HG02981 (cell line): ENCODE data around the gene UGGT1.

Source experiments
- ATAC-seq: cut with Tn5 transposase; IDR thresholded peaks from one replicate; pipeline ENCODE4 v1.9.1; 2021; ENCODE audit warnings: mild to moderate bottlenecking, moderate library complexity; ENCODE audit not compliant: unreplicated experiment

Gene UGGT1

DNA sequence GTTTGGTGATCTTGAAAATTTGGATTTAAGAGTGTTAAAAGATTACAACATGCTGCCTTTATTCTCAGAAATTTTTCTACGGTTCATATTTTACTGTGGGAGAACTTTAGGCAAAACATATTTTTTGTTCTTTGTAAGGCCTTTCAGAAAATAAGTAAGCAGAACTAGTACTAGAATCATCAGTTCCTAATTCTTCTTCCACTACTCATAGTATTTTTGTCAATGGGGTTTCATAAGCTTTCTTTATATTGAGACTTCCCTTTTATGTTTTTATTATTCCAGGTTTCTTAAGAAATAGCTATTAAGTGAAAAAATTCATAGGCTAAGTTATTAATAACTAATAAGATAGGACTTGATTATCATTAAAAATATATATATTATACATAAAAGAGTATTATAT, 12.4 kb downstream of the UGGT1 start:
- ATAC-seq = no peak

DNA sequence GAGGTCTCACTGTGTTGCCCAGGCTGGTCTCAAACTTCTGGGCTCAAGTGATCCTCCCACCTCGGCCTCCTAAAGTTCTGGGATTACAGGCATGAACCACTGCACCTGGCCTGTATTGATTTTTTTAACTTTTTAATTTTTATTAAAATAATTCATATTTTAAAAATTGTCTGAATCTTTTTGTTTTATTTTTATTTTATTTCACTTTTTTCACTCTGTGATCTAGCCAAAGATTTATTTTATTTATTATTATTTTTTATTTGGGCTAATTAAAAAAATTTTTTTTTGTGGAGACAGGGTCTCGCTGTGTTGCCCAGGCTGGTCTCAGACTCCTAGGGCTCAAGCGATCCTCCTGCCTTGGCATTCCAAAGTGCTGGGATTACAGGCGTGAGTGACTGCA, 14.1 kb downstream of the UGGT1 start:
- no peak for ATAC-seq

DNA sequence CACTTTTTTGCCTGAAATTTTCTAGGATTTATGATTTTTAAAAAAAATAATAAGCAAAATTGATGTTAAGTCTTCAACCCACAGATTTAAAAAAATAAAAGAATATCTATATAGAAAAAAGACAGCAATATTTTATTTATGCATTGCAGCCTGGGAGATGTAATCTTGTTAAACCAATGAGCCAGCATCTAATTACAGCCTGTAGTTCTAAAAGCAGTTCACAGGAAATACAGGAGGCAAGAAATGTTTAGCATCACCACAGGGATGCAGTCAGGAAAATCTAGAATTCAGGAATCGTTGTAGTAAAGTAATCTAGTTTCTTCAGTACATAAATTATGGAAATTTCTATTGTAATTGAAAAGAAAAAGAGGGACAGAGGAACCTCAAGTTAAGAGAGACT, 17.2 kb downstream of the UGGT1 start:
- ATAC-seq = no peak

DNA sequence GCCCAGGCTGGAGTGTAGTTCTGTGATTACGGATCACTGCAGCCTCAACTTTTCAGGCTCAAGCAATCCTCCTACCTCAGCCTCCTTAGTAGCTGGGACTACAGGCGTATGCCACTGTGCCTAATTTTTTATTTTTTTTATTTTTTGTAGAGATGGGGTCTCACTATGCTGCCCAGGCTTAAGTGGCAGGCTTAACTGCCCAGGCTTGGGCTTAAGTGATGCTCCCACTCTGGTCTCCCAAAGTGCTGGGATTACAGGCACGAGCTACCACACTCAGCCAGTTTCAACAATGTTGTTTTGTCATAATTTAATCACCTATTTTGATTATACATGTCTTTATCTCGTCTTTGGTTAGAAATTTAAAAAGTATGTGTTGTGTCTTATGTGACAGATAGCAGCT, 18.2 kb downstream of the UGGT1 start:
- ATAC-seq = no peak

DNA sequence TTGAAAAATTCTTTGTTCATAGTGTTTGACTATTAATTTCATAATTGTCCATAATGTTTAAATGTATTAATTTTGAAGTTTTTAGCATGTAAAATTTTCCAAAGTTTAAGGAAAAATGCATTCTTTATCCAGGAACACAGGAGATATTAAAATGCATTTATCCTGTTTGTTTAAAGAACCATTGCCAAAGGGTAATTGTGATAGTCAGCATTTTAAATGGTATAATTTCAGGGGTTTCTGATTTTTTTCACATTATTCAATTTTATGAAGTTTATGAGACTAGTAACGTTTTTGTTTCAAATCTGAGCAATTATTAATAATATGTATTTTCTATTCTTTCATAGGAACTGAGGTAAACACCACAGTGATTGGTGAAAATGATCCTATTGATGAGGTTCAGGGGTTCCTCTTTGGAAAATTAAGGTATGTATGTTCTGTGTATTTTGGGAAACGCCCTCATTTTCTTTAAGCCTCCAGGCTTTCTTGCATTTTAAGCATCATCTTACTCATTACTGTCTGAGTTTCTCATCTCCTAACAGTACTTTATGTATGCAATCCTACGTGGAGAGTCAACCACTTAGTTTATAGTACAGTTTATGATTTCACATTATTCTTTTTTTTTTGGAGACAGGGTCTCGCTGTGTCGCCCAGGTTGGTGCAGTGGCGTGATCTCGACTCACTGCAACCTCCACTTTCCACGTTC, 25.1 kb downstream of the UGGT1 start:
- ATAC-seq = no peak

DNA sequence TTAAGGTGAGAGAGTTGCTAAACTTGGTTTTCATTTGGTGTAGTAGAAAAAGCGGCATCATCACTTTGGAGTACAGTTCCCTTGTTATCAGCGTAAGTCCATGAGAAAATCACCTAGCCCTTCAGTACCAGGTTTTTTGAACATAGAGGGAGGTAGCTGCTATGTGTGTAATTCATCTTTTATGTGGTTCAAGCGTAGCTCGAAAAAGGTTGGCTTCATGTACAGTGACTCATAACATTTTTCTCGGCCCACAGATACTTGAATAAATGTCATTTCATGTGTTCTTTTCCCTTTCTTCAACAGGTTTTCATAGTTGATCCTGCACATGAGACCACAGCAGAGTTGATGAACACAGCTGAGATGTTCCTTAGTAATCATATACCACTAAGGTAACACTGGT, 43.6 kb downstream of the UGGT1 start:
- ATAC-seq = no peak

DNA sequence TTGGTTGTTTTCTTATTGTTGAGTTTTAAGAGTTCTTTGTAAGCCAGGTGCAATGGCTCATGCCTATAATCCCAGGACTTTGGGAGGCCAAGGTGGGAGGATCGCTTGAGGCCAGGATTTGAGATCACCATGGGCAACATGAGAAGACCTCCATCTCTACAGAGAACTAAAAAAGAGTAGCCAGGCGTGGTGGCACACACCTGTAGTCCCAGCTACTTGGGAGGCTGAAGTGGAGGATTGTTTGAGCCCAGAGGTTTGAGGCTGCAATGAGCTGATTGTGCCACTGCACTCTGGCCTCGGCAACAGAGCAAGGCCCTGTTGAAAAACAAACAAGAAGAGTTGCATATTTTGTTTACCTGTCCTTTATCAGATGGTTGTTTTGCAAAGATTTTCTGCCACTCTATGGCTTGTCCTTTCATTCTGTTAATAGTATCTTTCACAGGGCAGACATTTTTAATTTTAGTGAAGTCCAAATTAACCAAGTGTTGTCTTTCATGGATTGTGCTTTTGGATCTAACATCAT, 46.2 kb downstream of the UGGT1 start:
- no peak for ATAC-seq

DNA sequence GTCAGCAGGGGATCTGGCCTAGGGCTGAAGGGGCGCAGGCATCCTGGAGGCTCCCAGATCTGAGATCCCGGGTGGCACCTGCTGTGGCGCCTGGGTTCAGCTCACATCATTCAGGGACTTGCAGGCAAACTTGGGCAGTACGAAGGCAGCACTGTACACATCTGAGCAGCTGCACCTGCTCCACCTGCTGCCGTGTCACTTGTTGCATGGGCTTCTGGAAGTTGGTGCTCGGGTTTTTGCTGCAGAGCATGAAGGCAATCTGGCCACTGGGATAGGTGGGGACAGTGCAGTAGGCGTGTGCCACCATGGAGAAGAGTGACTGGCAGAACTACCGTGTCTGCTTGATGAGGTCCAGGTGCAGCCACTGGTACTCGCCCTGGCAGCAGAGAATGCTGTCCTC, 48.6 kb downstream of the UGGT1 start:
- ATAC-seq = no peak

DNA sequence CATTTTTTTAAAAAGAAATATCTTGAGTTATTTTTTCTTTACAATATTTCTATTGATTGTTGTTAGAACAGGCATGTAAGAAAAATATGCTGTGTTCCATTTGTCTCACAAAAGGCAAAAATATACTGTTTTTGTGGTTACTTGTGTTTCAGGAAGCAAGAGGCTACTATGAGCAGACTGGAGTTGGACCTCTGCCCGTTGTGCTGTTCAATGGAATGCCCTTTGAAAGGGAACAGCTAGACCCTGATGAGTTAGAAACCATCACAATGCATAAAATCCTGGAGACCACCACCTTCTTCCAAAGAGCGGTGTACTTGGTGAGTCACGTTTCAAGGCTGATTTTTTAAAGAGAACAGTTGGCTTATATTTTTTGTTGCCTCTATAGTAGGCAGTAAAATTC, 54.7 kb downstream of the UGGT1 start:
- ATAC-seq = no peak

DNA sequence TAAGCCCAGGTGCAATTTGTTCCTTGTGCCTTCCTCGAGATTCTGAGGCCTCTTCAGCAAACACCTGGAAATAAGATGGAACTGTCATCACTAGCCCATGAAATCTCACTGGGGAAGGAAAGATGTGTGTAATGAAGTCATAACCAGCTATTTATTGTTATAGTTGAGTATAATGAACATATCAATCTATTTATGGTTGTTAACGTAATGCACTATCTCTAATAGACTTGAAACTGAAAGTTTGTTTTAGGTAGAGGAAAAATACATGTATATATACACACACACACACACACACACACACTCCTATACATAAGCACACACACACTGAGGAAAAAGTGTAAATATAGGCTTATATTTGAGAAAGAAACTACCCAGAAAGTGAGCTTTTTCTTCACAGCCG, 62.8 kb downstream of the UGGT1 start:
- ATAC-seq = no peak

DNA sequence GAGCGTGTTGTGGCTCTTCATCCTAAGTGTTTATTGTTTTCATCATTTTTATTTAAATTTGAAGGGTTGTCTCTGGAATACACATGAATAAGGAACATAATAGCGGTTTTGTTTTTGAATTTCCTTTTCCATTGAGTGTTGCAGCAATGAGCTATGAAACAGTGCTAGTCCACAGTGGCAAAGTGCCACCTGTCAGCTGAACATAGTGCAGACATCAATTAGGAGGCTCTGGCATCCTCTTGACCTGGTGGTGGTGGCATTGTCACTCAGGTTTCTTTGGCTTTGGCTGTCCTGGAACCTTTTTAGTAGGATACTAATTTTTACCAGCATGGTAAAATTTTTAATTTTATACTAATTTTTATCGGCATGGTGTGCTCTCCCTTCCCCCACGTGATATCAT, 63.2 kb downstream of the UGGT1 start:
- ATAC-seq = no peak

DNA sequence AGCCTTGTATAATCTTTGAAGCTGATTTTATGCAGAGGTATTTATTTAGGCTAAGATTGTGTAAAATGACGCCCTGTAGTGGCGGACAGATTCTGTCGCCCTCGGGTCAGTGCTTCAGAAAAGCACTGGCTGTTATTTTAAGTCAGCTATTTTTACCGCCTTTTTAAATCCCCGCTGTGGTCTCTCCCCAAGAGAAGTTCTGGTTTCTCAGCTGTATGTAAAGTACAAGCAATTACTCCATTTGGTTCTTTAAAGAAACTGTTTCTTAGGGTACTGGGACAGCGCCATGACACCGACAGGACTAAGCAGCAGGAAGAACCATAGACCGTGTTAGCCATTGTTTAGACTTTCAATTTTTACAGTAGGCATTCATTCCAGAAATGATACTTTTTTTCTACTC, 65.0 kb downstream of the UGGT1 start:
- ATAC-seq = no peak

DNA sequence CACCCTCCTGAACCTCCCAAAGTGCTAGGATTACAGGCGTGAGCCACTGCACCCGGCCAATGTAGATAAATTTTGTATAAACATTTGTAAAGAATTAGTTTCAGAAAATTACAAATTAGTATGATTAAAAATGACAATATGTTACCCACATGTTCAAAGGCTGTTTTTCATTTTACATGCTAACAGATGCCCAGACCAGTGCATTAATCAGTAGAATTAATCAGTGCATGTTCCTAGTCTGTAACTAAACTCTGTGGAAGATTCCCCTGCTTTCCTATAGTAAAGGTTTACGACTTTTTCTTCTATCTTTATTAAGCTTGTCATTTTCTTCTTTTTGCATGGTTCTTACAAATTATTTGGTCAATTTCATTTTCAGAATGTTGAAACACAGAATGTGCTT, 65.8 kb downstream of the UGGT1 start:
- ATAC-seq = no peak

DNA sequence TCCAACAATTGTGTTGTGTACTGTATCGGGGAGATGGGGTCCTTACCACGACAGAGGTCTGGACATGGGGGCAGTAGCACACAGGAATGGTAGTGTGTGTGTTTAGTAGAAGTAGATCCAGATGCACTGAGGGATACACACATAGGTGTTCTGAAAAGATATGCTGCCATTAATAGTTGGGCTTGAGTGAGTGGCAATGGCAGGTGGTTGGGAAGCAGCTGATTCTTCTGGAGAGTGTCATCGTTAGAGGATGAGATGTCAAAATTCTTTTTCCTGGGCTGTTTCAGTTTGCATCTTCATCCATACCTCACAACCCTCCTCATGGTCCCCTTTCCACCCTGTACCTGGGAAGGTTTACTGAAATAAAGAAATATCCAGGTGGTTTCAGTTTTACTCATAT, 66.6 kb downstream of the UGGT1 start:
- ATAC-seq = no peak

DNA sequence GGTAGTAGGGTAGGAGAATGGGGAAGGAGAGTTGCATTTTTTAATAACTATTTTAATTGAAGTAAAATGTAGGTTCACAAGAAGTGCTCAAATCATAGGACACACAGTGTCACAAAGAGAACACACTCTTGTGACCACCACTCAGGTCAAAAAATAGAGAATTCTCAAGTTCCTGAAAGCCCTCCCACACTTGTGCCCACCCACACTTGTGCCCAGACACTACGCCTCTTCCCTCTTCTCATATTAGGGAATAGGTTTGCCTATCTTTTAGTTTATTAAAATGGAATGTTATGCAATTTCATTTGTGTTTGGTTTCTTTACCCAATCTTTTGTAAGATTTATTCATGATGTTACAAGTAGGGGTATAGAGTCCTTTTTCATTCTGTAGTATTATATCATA, 67.2 kb downstream of the UGGT1 start:
- no peak for ATAC-seq

DNA sequence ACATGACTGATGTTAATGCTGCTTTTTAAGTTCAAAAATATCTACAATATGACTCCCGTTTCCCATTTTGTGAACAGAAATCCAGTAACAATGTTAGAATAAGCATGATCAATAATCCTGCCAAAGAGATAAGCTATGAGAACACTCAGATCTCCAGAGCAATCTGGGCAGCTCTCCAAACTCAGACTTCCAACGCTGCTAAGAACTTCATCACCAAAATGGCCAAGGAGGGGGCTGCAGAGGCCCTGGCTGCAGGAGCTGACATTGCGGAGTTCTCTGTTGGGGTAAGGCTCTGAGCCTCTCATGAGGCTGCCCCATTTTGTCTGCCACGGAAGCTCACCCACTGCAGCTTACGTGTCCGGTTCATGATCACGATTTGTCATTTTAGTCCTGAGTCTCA, 68.4 kb downstream of the UGGT1 start:
- ATAC-seq = no peak

DNA sequence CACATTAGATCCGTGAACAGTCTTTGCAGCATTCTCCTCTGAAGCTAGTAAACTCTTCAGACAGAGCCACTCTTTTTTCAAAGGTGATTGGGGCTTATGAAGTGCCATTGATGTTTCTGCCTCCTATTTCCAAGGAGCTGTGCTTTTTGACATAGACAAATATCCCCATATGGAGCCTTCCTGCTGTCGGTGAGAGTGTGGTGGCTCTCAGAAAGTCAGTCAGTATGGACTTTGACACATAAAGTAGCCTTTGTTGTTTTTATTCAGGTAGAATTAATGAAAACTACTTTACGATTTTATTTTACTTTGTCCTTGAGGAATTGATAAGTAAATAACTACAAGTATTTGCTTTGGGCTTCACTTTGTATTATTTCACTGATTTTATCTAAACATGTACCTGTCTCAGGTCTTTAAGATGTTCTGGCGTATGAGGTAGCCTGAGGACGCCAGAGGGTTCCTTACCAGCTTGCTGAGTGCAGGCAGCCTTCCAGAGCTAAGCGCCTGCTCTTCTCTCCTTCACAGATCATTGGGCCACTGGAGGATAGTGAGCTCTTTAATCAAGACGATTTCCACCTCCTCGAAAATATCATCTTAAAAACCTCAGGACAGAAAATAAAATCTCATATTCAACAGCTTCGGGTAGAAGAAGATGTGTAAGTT, 69.7 kb downstream of the UGGT1 start:
- ATAC-seq = no peak

DNA sequence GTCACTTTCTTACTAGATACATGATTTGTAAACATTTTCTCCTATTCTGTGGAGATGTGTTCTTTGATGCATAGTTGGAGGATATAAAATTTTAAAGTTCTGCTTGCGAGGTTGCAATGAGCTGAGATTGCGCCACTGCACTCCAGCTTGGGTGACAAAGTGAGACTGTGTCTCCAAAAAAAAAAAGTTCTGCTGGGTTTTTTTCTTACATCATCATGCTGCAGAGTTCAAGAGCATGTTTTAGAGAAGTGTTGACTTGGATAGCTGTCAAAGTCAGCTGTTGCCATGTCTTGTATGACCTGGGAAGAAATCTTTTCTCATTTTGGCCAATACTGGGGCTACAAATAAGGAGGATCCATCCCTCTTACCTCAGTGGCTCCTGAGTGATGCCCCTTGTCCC, 71.3 kb downstream of the UGGT1 start:
- no peak for ATAC-seq

DNA sequence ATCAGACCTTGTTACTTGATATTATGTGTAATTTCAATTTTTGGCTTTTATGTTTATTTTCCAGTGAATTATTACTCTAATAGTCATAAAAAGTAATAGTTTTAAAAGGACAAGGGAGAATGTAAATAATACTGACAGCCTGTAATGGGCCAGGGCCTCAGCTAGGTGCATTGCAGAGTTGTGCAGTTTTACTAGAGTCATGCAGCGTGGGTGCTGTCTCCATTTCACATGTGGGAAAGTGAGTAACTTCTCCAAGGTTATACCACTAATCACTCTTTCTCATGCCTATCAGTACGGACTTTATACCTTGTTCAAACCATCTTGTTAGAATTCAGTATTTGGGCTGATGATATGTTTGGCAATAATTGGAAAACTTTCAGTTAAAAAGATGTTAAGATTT, 73.3 kb downstream of the UGGT1 start:
- no peak for ATAC-seq

DNA sequence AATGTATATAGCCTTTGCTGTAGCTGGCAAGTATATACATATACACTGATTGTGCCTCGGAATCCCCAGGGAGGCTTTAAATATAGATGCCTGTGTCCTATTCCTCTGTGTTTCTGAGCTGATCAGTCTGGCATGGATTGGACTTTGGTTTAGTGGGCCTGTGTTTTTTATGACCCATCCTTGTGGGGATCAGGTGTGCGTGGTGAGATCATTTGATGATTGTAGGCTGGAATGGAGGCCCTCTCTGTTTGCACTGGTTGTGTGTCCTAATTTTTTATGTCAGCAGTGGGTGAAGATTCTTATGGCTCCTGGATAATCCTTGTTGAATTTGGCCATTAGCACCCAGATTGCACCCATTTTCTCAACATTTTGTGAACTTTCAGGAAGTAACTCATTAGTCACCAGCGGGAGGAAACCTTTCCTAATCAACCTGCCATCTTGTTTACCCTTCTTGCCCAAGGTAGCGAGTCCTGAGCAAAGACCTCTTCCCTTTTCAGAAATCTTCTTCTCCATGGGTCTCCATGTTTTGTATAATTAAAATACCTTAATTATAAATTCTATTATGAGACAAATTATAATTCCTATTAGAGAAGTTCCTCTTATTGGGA, 75.8 kb downstream of the UGGT1 start:
- ATAC-seq = no peak

DNA sequence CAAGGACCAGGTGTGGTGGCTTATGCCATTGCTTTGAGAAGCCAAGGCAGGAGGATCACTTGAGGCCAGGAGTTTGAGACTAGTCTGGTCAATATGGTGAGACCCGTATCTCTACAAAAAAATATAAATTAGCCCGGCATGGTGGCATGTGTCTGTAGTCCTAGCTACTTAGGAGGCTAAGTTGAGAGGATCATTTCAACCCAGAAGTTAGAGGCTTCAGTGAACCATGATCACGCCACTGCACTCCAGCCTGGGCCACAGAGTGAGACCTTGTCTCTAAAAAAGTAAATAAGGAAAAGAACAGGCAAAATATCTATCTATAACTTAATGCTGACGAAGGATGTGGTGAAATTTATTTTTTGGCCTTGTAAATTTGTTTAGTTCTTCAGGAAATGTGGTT, 78.1 kb downstream of the UGGT1 start:
- ATAC-seq = no peak

DNA sequence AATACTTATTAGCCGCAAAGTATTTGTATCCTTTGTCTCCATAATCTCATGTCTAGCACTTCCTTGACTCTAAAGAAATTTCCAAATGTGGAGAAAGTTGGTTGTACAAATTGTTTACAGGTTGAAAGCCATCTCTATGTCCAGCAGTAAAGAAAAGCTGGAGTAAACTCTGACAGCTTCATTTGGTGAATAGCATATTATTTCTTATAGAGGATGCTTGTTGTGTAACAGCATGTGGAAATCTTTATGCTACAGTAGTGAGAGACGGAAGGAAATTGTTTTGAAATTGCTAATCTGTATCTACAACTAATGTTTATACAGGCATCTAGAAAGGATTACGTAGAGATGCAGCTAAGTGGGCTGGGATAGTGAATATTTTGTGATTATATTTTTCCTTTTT, 78.5 kb downstream of the UGGT1 start:
- no peak for ATAC-seq
